HG03139 (cell line): ENCODE measurements around the gene ARHGEF37.
"Not testable (repeated sequence)": the region's sequence is repeated elsewhere in the genome, so short reads cannot be mapped to it uniquely, and the experiment has no call there.

Source experiments
- ATAC-seq: cut with Tn5 transposase; IDR thresholded peaks from one replicate; pipeline ENCODE4 v1.9.1; 2021; ENCODE audit not compliant: unreplicated experiment

ARHGEF37 gene

GRCh38 chr5:149667829-149668330 lies 86.6 kb downstream of the ARHGEF37 start:
- no peak for ATAC-seq

- ATAC-seq, result not testable (repeated sequence)
These were observed 88.0 kb downstream of the ARHGEF37 start for GRCh38 chr5:149669273-149669672.

GRCh38 chr5:149671544-149671943 lies 90.2 kb downstream of the ARHGEF37 start:
- no peak for ATAC-seq

GRCh38 chr5:149672701-149673476 lies 91.6 kb downstream of the ARHGEF37 start:
- no peak for ATAC-seq

- ATAC-seq, result no peak
These were observed 93.4 kb downstream of the ARHGEF37 start for GRCh38 chr5:149674686-149675085.

- ATAC-seq, result no peak
These were observed 94.4 kb downstream of the ARHGEF37 start for GRCh38 chr5:149675610-149676201.

GRCh38 chr5:149677731-149678130 lies 96.4 kb downstream of the ARHGEF37 start:
- ATAC-seq, result no peak

- ATAC-seq, result peak; percentile 30
These were observed 98.8 kb downstream of the ARHGEF37 start for GRCh38 chr5:149679876-149680809.

GRCh38 chr5:149680810-149681221 lies 99.5 kb downstream of the ARHGEF37 start:
- peak; percentile 98 for ATAC-seq

GRCh38 chr5:149681252-149681651 lies 100.0 kb downstream of the ARHGEF37 start:
- ATAC-seq, result no peak

- ATAC-seq, result no peak
These were observed 100.6 kb downstream of the ARHGEF37 start for GRCh38 chr5:149681922-149682321.

GRCh38 chr5:149682532-149683075 lies 101.3 kb downstream of the ARHGEF37 start:
- no peak for ATAC-seq

GRCh38 chr5:149683964-149684363 lies 102.7 kb downstream of the ARHGEF37 start:
- ATAC-seq, result no peak

- no peak for ATAC-seq
These were observed 103.1 kb downstream of the ARHGEF37 start for GRCh38 chr5:149684371-149684770.
